HG03025 (cell line): ENCODE data around the gene TMEM259.

Experiments
- ATAC-seq: cut with Tn5 transposase; IDR thresholded peaks from one replicate; pipeline ENCODE4 v1.9.1; 2021; ENCODE audit warnings: mild to moderate bottlenecking, moderate library complexity; ENCODE audit not compliant: unreplicated experiment, low FRiP score

TMEM259 gene

GRCh38 chr19:1055886-1056620 is 35.1 kb upstream of the TMEM259 start:
- ATAC-seq = no peak

- ATAC-seq = no peak
These were observed 34.1 kb upstream of the TMEM259 start for GRCh38 chr19:1055028-1055425.

GRCh38 chr19:1054102-1055027 is 33.4 kb upstream of the TMEM259 start:
- no peak for ATAC-seq

GRCh38 chr19:1053176-1054101 is 32.5 kb upstream of the TMEM259 start:
- no peak for ATAC-seq

- ATAC-seq = no peak
These were observed 31.5 kb upstream of the TMEM259 start for GRCh38 chr19:1052349-1052975.

- no peak for ATAC-seq
These were observed 30.9 kb upstream of the TMEM259 start for GRCh38 chr19:1051791-1052190.

- ATAC-seq = no peak
These were observed 30.3 kb upstream of the TMEM259 start for GRCh38 chr19:1050989-1051788.

GRCh38 chr19:1049800-1050199 is 28.9 kb upstream of the TMEM259 start:
- ATAC-seq = no peak

- no peak for ATAC-seq
These were observed 28.2 kb upstream of the TMEM259 start for GRCh38 chr19:1049106-1049505.

- no peak for ATAC-seq
These were observed 26.8 kb upstream of the TMEM259 start for GRCh38 chr19:1047696-1048147.

GRCh38 chr19:1046836-1047695 is 26.1 kb upstream of the TMEM259 start:
- no peak for ATAC-seq

- no peak for ATAC-seq
These were observed 25.2 kb upstream of the TMEM259 start for GRCh38 chr19:1046117-1046626.

- ATAC-seq = no peak
These were observed 24.3 kb upstream of the TMEM259 start for GRCh38 chr19:1045247-1045603.

- no peak for ATAC-seq
These were observed 22.0 kb upstream of the TMEM259 start for GRCh38 chr19:1042689-1043511.

- ATAC-seq = no peak
These were observed 21.1 kb upstream of the TMEM259 start for GRCh38 chr19:1041835-1042685.

GRCh38 chr19:1041272-1041834 is 20.4 kb upstream of the TMEM259 start:
- ATAC-seq = no peak
